WTC11 (cell line): Measurements from ENCODE around the gene PKP1. TPM values are rescaled to one million over a fixed set of nuclear protein-coding genes. Genes with fewer than 3 reads are reported as not detected.

ENCODE experiments used
- ATAC-seq: fragments of 200-7000 bp; cut with Tn5 transposase; 2 replicates; pipeline ENCODE4 v1.10.0; 2021; ENCODE audit warnings: mild to moderate bottlenecking, moderate library complexity
- CTCF ChIA-PET: fragments of 300-600 bp; sonication (Branson Sonifier 250); formaldehyde crosslinking; loops from one replicate; lab custom pipeline; 2021; ENCODE audit warnings: antibody characterized with exemption; lab: Charles Lee
- POLR2A ChIA-PET: fragments of 350-600 bp; sonication (Branson Sonifier 250); formaldehyde crosslinking; loops from one replicate; lab custom pipeline; 2021; ENCODE audit warnings: antibody characterized with exemption; lab: Charles Lee
- DNase-seq: peaks from one replicate; pipeline ENCODE4 v3.0.0; 2021; ENCODE audit warnings: low spot score
- H3K27ac Mint-ChIP-seq: 2 replicates; pipeline ENCODE4 v1.8.0; 2021; ENCODE audit warnings: mixed read lengths
- H3K27me3 Mint-ChIP-seq: 2 replicates; pipeline ENCODE4 v1.8.0; 2021; ENCODE audit warnings: low read depth, mild to moderate bottlenecking, moderate library complexity, mixed read lengths
- H3K36me3 Mint-ChIP-seq: 2 replicates; pipeline ENCODE4 v1.8.0; 2021; ENCODE audit warnings: mixed read lengths
- H3K4me1 Mint-ChIP-seq: 2 replicates; pipeline ENCODE4 v1.8.0; 2022; ENCODE audit warnings: mixed read lengths
- H3K4me3 Mint-ChIP-seq: 2 replicates; pipeline ENCODE4 v1.8.0; 2021; ENCODE audit warnings: mild to moderate bottlenecking, moderate library complexity, mixed read lengths
- H3K9me3 Mint-ChIP-seq: 2 replicates; pipeline ENCODE4 v1.8.0; 2021; ENCODE audit warnings: mixed read lengths
- ATF1 ChIP-seq: sonication (generic); formaldehyde crosslinking; IDR thresholded peaks from 2 replicates; pipeline ENCODE4 v1.8.1; 2023; ENCODE audit warnings: mild to moderate bottlenecking, moderate library complexity, missing genetic modification reagents
- ATF3 ChIP-seq: sonication (generic); formaldehyde crosslinking; conservative IDR thresholded peaks from 2 replicates; pipeline ENCODE4 v1.8.1; 2022; ENCODE audit warnings: mild to moderate bottlenecking, missing genetic modification reagents
- CBFB ChIP-seq: sonication (generic); formaldehyde crosslinking; IDR thresholded peaks from 2 replicates; pipeline ENCODE4 v1.8.1; 2022; ENCODE audit warnings: mild to moderate bottlenecking, low read depth, missing genetic modification reagents
- FOXJ3 ChIP-seq: sonication (generic); formaldehyde crosslinking; IDR thresholded peaks from 2 replicates; pipeline ENCODE4 v1.9.0; 2021; ENCODE audit warnings: missing genetic modification reagents, mild to moderate bottlenecking, borderline replicate concordance
- HMGXB4 ChIP-seq: sonication (generic); formaldehyde crosslinking; IDR thresholded peaks from 2 replicates; pipeline ENCODE4 v1.8.1; 2023; ENCODE audit warnings: mild to moderate bottlenecking, moderate library complexity, missing genetic modification reagents
- IRF1 ChIP-seq: sonication (generic); formaldehyde crosslinking; IDR thresholded peaks from 2 replicates; pipeline ENCODE4 v1.8.0; 2023; ENCODE audit warnings: missing genetic modification reagents
- JUN ChIP-seq: sonication (generic); formaldehyde crosslinking; IDR thresholded peaks from 2 replicates; pipeline ENCODE4 v1.8.0; 2023; ENCODE audit warnings: mild to moderate bottlenecking, missing genetic modification reagents
- MYBL2 ChIP-seq: sonication (generic); formaldehyde crosslinking; IDR thresholded peaks from 2 replicates; pipeline ENCODE4 v1.8.1; 2023; ENCODE audit warnings: mild to moderate bottlenecking, moderate library complexity, missing genetic modification reagents
- NFATC4 ChIP-seq: fragments of 250-450 bp; sonication (Bioruptor Pico); IDR thresholded peaks from 2 replicates; pipeline ENCODE4 v1.9.0; 2021; ENCODE audit warnings: mild to moderate bottlenecking
- NFE2L1 ChIP-seq: sonication (generic); formaldehyde crosslinking; IDR thresholded peaks from 2 replicates; pipeline ENCODE4 v1.8.1; 2023; ENCODE audit warnings: missing genetic modification reagents
- NFYB ChIP-seq: sonication (generic); formaldehyde crosslinking; conservative IDR thresholded peaks from 2 replicates; pipeline ENCODE4 v1.8.0; 2022; ENCODE audit warnings: low read depth, missing genetic modification reagents
- RELA ChIP-seq: sonication (generic); formaldehyde crosslinking; IDR thresholded peaks from 2 replicates; pipeline ENCODE4 v1.8.1; 2022; ENCODE audit warnings: missing genetic modification reagents, mild to moderate bottlenecking, borderline replicate concordance
- SP1 ChIP-seq: sonication (generic); formaldehyde crosslinking; conservative IDR thresholded peaks from 2 replicates; pipeline ENCODE4 v1.8.1; 2022; ENCODE audit warnings: missing genetic modification reagents
- USF1 ChIP-seq: sonication (generic); formaldehyde crosslinking; IDR thresholded peaks from 2 replicates; pipeline ENCODE4 v1.8.0; 2022; ENCODE audit warnings: mild to moderate bottlenecking, missing genetic modification reagents
- ZBTB21 ChIP-seq: sonication (generic); formaldehyde crosslinking; IDR thresholded peaks from 2 replicates; pipeline ENCODE4 v1.8.1; 2023; ENCODE audit warnings: mild to moderate bottlenecking, missing genetic modification reagents, borderline replicate concordance
- ZNF121 ChIP-seq: sonication (generic); formaldehyde crosslinking; IDR thresholded peaks from 2 replicates; pipeline ENCODE4 v1.8.0; 2023; ENCODE audit warnings: missing genetic modification reagents
- ZNF138 ChIP-seq: sonication (generic); formaldehyde crosslinking; conservative IDR thresholded peaks from 2 replicates; pipeline ENCODE4 v1.8.1; 2022; ENCODE audit warnings: mild to moderate bottlenecking, moderate library complexity, missing genetic modification reagents
- ZNF512 ChIP-seq: sonication (generic); formaldehyde crosslinking; IDR thresholded peaks from 2 replicates; pipeline ENCODE4 v1.8.1; 2022; ENCODE audit warnings: missing genetic modification reagents, borderline replicate concordance
- total RNA-seq: library from RNA; stranded (reverse); gene quantifications from 3 replicates; pipeline ENCODE4 v1.2.3, GENCODE V29; 2021

Gene PKP1
- total RNA-seq, 1 experiment from 2014 or later = 0.24 TPM

GRCh38 chr1:201344206-201345080 lies 61.1 kb downstream of the PKP1 start:
- Mint-ChIP-seq H3K9me3 (peaks cover 8% of the 10 kb centered on the region), H3K27ac (no peak overlapping the region), H3K27me3 (no peaks in the 10 kb centered on the region; the same call in 1 of the 2 replicates), H3K36me3 (peaks cover 5% of the 10 kb centered on the region), H3K4me3 (no peak overlapping the region), H3K4me1 (peaks cover 35% of the 10 kb centered on the region)
- CTCF ChIA-PET = interaction anchor here (0.7 to 7.7 kb wide), 3 partner anchors 16 to 103 kb away, joined by 3 to 175 read pairs (median 58); no protein-coding TSS in a partner anchor
- POLR2A ChIA-PET = no interaction called here
- TF ChIP-seq ZNF138 (CRISPR knock-in tag) (no peak), ZNF512 (CRISPR knock-in tag) (no peak), SP1 (CRISPR knock-in tag) (no peak), IRF1 (CRISPR knock-in tag) (no peak), HMGXB4 (CRISPR knock-in tag) (no peak), NFATC4 (CRISPR knock-in tag) (no peak), USF1 (CRISPR knock-in tag) (no peak), ATF1 (CRISPR knock-in tag) (no peak), ATF3 (CRISPR knock-in tag) (no peak), RELA (CRISPR knock-in tag) (no peak), NFYB (CRISPR knock-in tag) (no peak), JUN (CRISPR knock-in tag) (no peak), ZBTB21 (CRISPR knock-in tag) (no peak), FOXJ3 (CRISPR knock-in tag) (no peak)
- DNase-seq (no peak), ATAC-seq (no peak)

- DNase-seq (no peak), ATAC-seq (no peak)
- H3K4me1 Mint-ChIP-seq = peaks cover 38% of the 10 kb centered on the region
- H3K27me3 Mint-ChIP-seq = no peaks in the 10 kb centered on the region; the same call in 1 of the 2 replicates
- H3K9me3 Mint-ChIP-seq = peaks cover 8% of the 10 kb centered on the region
- no peak overlapping the region for H3K4me3 Mint-ChIP-seq
- no peak for TF ChIP-seq ZNF138 (CRISPR knock-in tag)
- no peak for TF ChIP-seq MYBL2
- no peak for TF ChIP-seq ZNF121 (CRISPR knock-in tag)
- no peak for TF ChIP-seq NFE2L1
- no peak for TF ChIP-seq CBFB
- H3K36me3 Mint-ChIP-seq = peaks cover 5% of the 10 kb centered on the region
- H3K27ac Mint-ChIP-seq = no peak overlapping the region
- ChIA-PET POLR2A (no interaction called here), CTCF (interaction anchor here (0.7 to 7.7 kb wide), 6 partner anchors 15 to 103 kb away, joined by 3 to 175 read pairs (median 30); no protein-coding TSS in a partner anchor)
Observed at GRCh38 chr1:201345081-201345355, 61.7 kb downstream of the PKP1 start.
